Fibroblast of the aortic adventitia (primary cell): ENCODE data around the gene CUL7. TPM values are rescaled to one million over a fixed set of nuclear protein-coding genes. Genes with fewer than 3 reads are reported as not detected.

ENCODE experiments used
- DNase-seq: peaks from one replicate; pipeline ENCODE4 v3.0.0-alpha.2; 2010; ENCODE audit warnings: low read depth
- H3K4me3 ChIP-seq: 2 replicates; pipeline ENCODE4 v1.5.1; 2011; ENCODE audit warnings: low read depth, mild to moderate bottlenecking, control low read depth, low read length, moderate library complexity
- CTCF ChIP-seq: IDR thresholded peaks from 2 replicates; pipeline ENCODE4 v1.5.1; 2011; ENCODE audit warnings: mild to moderate bottlenecking, low read length, control low read depth, inconsistent platforms; ENCODE audit not compliant: insufficient read depth
- total RNA-seq: library from RNA; depleted of rRNA; stranded (reverse); fragments of >200 nt; gene quantifications from 2 replicates; pipeline ENCODE4 v1.2.3, GENCODE V29; 2012; ENCODE audit warnings: low replicate concordance

CUL7 gene
- total RNA-seq, 1 donor: 31.6 TPM

GRCh38 chr6:43077981-43078511, 24.4 kb upstream of the CUL7 start:
- no peak for TF ChIP-seq CTCF
- DNase-seq: no peak
- peak overlapping the region; percentile 81 for H3K4me3 ChIP-seq

- no peak for TF ChIP-seq CTCF
- H3K4me3 ChIP-seq: peak overlapping the region; percentile 81
Observed at GRCh38 chr6:43077333-43077809, 23.7 kb upstream of the CUL7 start.

GRCh38 chr6:43076464-43077332, 23.0 kb upstream of the CUL7 start:
- peak; percentile 35 for DNase-seq
- peak overlapping the region; percentile 81 for H3K4me3 ChIP-seq
- TF ChIP-seq CTCF: no peak

More at GRCh38 chr6:43077333-43077809, 23.7 kb upstream of the CUL7 start:
- DNase-seq: no peak

DNA sequence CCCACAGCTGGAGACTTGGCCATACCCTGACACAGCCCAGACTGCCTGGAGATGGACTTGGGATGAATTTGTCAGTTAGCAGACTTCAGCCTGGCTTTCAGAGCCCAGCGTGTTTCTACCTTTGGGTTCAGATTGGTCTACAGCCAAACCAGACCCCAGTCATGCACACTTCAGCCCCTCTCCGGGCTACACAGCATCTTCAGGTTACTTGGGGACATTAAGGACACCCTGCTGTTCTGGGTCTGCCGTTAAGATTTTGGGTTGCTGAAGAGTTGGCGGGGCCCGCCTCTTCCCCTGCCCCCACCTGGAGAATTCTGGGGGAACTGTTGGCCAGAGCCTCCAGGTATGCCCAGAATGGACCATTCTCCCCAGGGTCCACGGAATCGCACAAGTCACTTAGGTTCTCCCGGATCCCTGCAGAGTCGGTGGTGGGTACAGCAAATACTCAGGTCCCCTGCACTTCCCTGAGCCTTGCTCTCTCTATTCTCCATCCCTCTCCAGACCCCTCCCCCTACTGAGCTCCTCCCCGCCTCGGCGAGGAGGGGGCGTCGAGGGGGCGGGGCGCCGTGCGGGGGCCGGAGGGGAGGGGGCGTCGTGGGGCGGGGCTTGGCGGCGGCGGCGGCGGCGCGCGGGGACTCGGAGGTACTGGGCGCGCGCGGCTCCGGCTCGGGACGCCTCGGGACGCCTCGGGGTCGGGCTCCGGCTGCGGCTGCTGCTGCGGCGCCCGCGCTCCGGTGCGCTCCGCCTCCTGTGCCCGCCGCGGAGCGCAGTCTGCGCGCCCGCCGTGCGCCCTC, 22.2 kb upstream of the CUL7 start, which contains the start of gene PTK7:
Gene PTK7 (plus strand): TSS at position 645 of the 794 bp plus-strand sequence. CDS start 175 bp downstream, outside the sequence.
- peak; percentile 45 for DNase-seq
- H3K4me3 ChIP-seq: peak within 1 kb of the TSS; percentile 81
- TF ChIP-seq CTCF: no peak

- peak overlapping the region; percentile 67 for H3K4me3 ChIP-seq
- peak; percentile 70 for DNase-seq
- no peak for TF ChIP-seq CTCF
Observed at GRCh38 chr6:43074847-43075669, 21.4 kb upstream of the CUL7 start.
